ENCODE results near the gene RHEB. TPM values are rescaled to one million over a fixed set of nuclear protein-coding genes. Genes with fewer than 3 reads are reported as not detected.

Gene RHEB
- total RNA-seq, 1 donor from 2014 or later: 95.2 TPM

DNA sequence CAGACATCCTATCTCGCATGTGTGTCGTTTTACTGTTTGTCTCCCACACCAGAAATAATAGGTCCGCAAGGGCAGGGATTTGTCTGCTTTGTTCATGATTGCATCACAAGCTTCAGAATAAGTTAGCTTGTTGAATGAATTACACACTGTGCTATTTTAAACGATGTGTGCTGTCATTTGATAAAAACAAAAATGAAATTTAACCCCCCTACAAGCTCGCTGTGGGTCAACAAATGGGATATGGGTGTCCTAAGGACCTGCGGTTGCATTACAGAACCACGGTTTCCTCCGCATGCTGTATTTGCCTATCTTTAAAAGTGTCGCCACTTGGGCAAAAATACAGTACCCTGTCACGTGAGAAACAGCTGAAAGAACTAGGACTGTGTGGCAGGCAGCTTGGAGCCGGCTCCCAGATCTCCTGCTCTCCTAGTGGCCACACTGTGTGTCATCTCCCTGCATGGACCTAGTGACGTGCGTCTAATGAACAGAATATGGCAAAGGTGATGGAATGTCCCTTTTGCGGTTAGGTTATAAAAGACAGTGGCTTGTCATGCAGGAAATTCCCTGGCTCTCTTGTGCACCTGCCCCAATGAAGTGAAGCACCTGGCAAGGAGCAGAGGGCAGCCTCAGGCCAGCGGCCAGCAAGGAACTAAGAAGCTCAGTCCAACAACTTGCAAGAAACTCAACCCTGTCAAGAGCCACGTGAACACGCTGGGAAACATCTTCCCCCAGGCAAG is 46.9 kb downstream of the RHEB start:
- no peak for DNase-seq (ENCODE audit: low spot score)

GRCh38 chr7:151470711-151471110 is 49.0 kb downstream of the RHEB start:
- DNase-seq (ENCODE audit: low spot score): no peak

- no peak for DNase-seq (ENCODE audit: low spot score)
These were observed 50.4 kb downstream of the RHEB start for GRCh38 chr7:151469281-151469680.

DNA sequence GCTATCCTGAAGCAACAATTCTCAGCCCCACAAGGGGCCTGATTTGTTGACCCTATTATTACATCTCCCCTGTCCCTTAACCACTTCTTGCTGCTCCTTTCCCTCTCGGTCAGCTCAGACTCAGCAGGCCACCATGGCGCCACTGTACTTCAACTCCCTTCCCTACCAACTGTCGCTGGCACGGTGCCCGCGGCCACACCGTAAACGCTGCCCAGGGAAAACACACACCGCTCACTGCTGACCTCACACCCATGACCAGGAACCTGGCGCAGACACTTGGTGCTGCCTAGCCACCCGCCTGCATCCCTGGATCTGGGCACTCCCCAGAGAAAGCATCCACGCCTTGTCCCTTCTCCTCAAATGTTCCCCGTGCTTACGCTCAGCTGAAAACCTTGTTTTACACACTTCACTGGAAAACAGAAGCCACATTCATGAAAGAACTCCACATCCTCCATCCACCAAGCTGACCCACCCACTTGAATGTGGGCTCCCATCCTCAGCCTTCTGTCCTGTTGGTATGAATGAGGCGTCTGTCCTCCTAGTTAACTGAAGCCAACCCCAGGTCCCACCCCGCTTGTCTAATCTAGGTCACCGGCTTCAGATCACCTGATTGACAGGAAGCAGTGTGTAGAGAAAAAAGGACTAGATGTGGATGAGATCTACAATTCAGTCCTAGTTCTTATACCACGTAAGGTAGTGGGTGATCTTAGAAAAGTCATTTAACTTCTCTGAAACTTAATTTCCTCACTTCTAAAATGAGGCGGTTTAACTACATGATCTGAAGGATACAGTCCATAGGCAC is 51.3 kb downstream of the RHEB start:
- no peak for DNase-seq (ENCODE audit: low spot score)

DNA sequence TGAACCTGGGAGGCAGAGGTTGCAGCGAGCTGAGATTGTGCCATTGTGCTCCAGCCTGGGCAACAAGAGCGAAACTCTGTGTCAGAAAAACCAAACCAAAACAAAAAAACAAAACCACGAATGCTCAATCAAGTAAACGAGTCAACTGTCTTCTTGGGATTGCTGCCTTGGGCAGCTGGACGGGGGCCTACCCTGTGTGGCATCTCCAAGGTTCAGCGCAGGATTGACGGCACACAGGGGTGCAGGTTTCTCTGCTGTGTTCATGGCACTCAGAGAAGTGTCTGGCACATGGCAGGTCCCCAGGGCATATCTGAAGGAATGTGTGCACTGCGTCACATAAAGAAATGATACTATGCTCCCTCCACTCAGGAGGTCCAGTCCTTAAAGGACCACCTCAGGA is 54.5 kb downstream of the RHEB start:
- no peak for DNase-seq (ENCODE audit: low spot score)

DNA sequence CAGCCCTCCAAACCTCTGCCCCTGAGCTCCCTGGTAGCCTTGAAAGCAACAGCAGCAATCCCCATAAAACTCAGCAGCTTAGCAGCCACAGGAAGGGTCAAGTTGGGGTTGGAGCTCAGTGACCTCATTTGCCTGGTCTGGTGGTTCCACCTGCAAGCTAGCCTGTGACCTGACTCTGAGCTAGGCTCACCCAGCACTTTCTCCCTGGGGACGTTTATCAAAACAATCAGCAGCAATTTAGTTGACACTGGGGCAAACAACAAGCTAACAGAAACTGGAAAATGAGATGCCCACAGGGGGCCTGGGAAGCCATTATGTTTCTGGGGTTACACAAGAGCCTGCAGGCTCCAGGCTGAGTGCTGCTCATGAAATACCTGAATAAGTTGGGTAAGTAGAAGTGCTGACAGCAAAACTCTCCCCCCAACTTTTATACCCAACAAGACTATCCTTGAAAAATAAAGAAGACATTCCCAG is 57.4 kb downstream of the RHEB start:
- DNase-seq (ENCODE audit: low spot score): no peak

- DNase-seq (ENCODE audit: low spot score): no peak
These were observed 57.8 kb downstream of the RHEB start for GRCh38 chr7:151461942-151462230.

DNA sequence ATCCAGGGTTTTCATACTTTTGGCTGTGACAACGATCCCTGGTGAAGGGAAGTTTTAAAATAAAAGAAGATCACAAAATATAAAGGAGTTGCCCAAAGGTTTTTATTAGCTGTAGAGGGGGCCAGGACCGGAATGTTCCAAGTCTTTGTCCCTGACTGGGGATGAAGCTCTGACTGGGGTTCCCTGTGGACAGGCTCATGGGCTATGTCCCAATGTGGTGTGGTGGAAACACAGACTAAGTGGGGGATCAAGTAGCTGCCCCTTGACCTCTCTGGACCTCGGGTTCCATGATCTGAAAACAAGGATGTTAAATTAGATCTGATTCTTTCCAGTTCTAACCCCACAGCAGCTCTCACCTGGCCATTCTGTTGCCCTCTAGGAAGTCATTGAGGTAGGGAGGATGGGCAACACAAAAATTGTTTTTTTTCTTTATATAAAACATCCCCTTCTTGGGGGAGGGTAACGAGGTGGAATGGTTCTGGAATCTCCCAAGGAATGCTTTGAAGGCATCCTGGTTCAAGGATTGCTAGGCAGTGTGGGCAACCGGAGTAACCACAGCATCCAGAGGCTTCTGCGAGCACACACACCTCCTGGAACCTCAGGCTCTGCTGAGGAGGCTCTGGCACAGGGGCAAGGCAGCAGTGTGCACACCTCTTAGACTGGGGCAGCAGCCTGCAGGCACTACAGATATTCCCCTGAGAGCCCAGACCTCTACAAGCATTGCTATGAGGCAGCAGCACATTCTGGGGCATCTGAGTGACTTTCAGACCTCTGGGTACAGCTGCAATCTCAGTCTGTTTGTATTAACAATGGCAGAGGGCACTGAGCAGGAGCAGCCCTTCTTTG is 58.4 kb downstream of the RHEB start:
- no peak for DNase-seq (ENCODE audit: low spot score)

DNA sequence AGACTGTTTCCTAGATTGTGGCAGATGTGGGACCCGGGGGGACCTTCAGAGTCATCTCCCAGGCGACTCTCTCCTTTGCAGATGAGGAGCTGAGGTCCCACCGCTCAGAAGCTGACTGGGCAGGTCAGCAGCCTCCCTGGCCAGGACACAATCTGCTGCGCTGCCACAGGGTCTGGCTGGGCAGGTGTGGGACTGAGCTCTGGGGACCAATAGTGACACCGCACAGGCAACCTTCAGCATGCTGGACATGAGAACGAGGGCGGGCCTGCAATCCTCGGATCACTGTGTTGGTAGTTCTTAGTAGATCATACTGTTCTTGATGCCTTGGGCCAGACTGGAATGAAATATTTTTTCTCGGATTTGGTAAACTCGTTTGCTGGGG is 59.2 kb downstream of the RHEB start:
- DNase-seq (ENCODE audit: low spot score): no peak

- peak; percentile 84 for DNase-seq (ENCODE audit: low spot score)
These were observed 59.8 kb downstream of the RHEB start for GRCh38 chr7:151459726-151460473.

- DNase-seq (ENCODE audit: low spot score): no peak
These were observed 62.2 kb downstream of the RHEB start for GRCh38 chr7:151457534-151457933.

DNA sequence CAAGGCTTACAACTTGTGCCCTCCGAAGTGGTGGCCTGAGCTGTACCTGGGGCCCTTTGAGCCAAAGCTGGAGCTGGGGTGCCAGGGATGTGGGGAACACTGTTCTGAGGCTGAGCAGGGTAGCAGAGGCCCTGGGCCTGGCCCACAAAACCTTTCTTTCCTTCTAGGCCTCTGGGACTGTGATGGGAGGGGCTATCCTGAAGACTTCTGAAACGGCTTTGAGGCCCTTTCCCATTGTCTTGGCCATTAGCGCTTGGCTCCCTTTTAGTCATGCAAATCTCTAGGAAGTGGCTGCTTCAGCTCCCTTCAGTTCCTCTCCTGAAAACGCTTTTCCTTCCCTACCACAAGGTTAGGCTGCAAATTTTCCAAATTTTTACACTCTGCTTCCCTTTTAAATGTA is 62.9 kb downstream of the RHEB start:
- DNase-seq (ENCODE audit: low spot score): no peak

DNA sequence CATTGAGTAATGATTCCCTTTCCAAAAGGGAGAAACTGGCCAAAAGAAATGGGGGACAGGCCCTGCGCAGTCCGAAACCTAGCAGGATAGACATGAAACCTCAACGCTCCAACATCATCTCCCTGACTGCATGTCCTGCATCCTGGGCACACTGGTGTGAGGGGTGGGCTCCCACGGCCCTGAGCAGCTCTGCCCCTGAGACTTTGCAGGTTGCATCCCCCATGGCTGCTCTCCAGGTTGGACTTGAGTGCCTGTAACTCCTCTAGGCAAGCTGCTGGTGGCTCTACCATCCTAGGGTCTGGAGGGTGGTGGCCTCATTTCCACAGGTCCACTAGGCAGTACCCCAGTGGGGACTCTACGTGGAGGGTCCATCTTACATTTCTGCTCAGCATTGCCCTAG is 63.4 kb downstream of the RHEB start:
- DNase-seq (ENCODE audit: low spot score): no peak

DNA sequence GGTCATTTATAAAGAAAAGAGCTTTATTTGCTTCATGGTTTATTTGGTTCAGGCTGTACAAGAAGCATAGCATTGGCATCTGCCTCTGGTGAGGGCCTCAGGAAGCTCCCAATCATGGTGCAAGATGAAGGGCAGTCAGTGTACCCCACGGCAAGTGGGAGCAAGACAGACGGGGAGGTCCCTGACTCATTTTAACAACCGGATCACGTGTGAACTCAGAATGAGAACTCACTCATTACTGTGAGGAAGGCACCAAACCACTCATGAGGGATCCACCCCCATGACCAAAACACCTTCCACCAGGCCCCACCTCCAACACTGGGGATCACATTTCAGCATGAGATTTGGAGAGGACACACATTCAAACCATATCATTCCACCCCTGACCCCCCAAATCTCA is 64.0 kb downstream of the RHEB start:
- DNase-seq (ENCODE audit: low spot score): no peak

DNA sequence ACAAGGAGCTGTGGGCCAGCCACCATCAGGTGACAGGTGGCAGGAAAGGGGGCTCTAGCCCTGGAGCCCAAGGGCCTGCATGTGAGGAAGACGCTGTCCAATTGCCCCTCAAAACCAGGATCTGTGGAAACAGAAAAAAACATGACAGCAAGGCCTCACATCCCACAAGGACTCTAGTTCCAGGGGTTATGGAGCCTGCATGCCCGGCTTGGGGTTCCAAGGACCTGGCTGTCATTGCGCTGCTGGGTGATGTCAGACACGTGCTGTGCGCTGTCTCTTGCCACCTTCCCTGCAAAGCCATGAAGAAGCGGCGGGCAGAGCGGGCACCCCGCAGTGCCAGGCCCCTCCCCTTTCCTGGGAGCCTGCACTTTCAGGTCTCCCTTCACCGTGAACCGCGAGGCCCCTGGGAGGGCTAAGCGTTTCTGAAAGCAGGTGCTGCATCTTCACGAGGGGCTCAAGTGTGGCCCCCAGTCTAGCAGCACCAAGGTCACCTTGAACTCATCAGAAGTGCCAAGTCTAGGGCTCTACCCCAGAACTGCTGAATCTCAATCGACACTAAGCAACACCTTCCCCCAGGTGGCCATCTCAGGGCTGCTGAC is 64.7 kb downstream of the RHEB start:
- DNase-seq (ENCODE audit: low spot score): no peak

DNA sequence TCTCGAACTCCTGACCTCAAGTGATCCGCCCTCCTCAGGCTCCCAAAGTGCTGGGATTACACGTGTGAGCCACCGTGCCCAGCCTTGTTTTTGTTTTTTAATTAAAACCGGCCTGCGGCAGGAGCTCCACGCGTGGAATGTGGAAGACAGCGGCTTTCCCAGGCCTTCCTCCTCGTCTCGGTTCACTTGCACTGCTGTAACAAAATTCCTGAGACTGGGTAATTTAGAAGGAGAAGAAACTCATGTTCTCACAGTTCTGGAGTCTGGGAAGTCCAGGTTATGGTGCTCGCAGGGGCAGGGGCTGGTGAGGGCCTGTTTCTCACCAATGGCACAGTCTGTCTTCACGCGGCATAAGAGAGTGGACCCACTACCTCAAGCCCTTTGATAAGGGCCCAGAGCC is 65.4 kb downstream of the RHEB start:
- no peak for DNase-seq (ENCODE audit: low spot score)

- peak; percentile 36 for DNase-seq (ENCODE audit: low spot score)
These were observed 66.3 kb downstream of the RHEB start for GRCh38 chr7:151453326-151453791.

- peak; percentile 28 for DNase-seq (ENCODE audit: low spot score)
These were observed 66.9 kb downstream of the RHEB start for GRCh38 chr7:151452680-151453325.

DNA sequence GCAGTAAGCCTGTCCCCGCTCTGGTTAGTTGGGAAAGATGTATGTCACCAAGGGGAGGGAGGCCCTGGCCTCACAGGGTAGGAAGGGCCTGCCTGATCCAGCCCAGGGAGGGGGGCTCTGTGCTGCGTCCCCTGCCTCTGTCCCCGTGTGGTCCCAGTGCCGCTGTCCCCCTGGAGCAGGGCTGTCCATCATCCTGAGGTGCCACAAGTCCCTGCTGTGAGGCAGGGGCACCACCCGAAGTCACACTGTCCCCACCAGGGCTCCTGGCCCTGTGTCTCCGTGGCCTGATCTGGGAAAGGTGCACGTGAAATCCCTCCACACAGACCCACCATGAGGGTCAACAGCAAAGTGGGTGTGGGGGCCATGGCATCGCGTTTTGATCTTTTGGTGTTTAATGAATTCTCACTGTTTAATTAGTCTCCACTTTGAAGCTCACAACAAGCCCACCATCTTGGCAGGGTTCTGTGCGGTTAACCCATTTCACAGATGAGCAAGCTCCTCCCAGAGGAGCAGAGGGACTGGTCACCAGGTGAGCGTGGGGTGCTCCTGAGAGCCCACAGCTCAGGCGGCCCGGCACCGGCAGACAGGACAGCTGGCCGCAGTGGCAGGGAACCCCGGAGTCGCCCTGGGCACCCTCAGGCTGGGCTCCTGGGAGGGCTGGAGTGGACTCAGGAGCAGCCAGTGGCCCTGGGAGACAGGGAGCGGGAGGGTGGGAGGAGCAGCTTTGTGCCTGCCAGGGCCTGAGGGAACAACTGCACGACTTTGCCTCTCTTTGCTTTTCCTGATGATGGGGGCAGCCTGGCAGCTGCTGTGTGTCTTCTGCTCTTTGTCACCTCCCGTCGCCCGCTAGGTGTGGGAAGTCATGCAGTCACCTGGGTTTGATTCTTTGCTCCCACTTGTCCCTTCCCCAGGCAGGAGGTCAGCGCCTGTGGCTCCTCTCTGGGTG is 67.8 kb downstream of the RHEB start:
- peak; percentile 28 for DNase-seq (ENCODE audit: low spot score)

DNA sequence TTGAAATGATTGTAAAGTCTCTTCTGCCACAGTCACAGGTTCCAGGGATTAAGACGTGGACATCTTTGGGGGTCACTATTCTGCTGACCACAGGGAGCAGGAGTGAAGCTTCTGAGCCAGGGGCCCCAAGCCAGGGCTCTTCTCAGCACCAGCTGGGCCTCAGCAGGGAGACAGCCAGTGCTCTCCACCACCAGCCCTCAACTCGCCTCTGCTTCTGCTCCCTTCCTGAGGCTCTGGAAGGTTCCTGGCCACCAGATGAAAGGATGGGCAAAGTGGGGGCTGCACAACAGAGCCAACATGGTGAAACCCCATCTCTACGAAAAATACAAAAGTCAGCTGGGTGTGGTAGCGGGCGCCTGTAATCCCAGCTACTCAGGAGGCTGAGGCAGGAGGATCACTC is 68.5 kb downstream of the RHEB start:
- no peak for DNase-seq (ENCODE audit: low spot score)
